K562 (cell line): ENCODE measurements around the gene CRB2. TPM values are rescaled to one million over a fixed set of nuclear protein-coding genes. Genes with fewer than 3 reads are reported as not detected.
A peak's percentile ranks its signal among the peaks of the same experiment; 100 is the strongest.

Source experiments
- CBFB ChIP-seq: sonication (generic); formaldehyde crosslinking; IDR thresholded peaks from 2 replicates; pipeline ENCODE4 v1.4.0; 2020; ENCODE audit warnings: mild to moderate bottlenecking, missing genetic modification reagents
- GTF2A2 ChIP-seq: IDR thresholded peaks from 2 replicates; pipeline ENCODE4 v1.6.1; 2016; ENCODE audit warnings: mild to moderate bottlenecking, missing genetic modification characterization, missing compliant biosample characterization
- HEY1 ChIP-seq: fragments of 250-450 bp; sonication (Bioruptor Pico); IDR thresholded peaks from 2 replicates; pipeline ENCODE4 v1.5.0; 2020; ENCODE audit warnings: mild to moderate bottlenecking, moderate library complexity, borderline replicate concordance
- MEF2A ChIP-seq: IDR thresholded peaks from 2 replicates; pipeline ENCODE4 v1.6.1; 2011; ENCODE audit warnings: low read depth, mild to moderate bottlenecking, low read length, moderate library complexity; ENCODE audit not compliant: control insufficient read depth
- NFIC ChIP-seq: fragments of 450-650 bp; IDR thresholded peaks from 2 replicates; pipeline ENCODE4 v1.6.1; 2017; ENCODE audit warnings: mild to moderate bottlenecking, inconsistent platforms
- RHOXF2B ChIP-seq: fragments of 250-450 bp; sonication (Bioruptor Pico); conservative IDR thresholded peaks from 2 replicates; pipeline ENCODE4 v1.5.1; 2021
- SMAD2 ChIP-seq: fragments of 150-350 bp; IDR thresholded peaks from 2 replicates; pipeline ENCODE4 v1.6.1; 2014; ENCODE audit warnings: low read depth, mild to moderate bottlenecking, low read length
- polyA plus RNA-seq, 8 experiments: library from polyadenylated mRNA; depleted of rRNA in 4 of 8; stranded (reverse) in 5 of 8; unstranded in 3 of 8; fragments of >200 nt; fragmentation: Nextera tagmentation in 2 of 8; fragmentation: Illumina TruSeq in 1 of 8; extraction: Ambion mirVana in 2 of 8; extraction: Trizol in 1 of 8; gene quantifications; 2 replicates each; pipeline versions ENCODE4 v1.2.1 to v1.2.3, GENCODE V29; 2011 to 2014; ENCODE audit warnings: inconsistent platforms in 1 of 8, missing spikeins in 1 of 8
- total RNA-seq, 7 experiments: library from RNA; depleted of rRNA in 6 of 7; stranded (reverse); fragments of >200 nt in 6 of 7; fragmentation: Illumina TruSeq in 2 of 7; extraction: Trizol in 2 of 7; gene quantifications; 2 replicates each; pipeline versions ENCODE4 v1.2.1 to v1.2.3, GENCODE V29; 2011 to 2021; ENCODE audit warnings: low replicate concordance in 1 of 7
- TF ChIP-seq, protein P1 (sequence below): fragments of 250-450 bp; sonication (Bioruptor Pico); IDR thresholded peaks from 2 replicates; pipeline ENCODE4 v1.4.0; 2020; ENCODE audit warnings: mild to moderate bottlenecking
- TF ChIP-seq, protein P2 (sequence below): sonication (generic); formaldehyde crosslinking; IDR thresholded peaks from 2 replicates; pipeline ENCODE4 v1.9.0; 2022; ENCODE audit warnings: mild to moderate bottlenecking, missing genetic modification reagents
- TF ChIP-seq, protein P3 (sequence below): IDR thresholded peaks from 3 replicates; pipeline ENCODE4 v1.6.1; 2011; ENCODE audit warnings: borderline replicate concordance, mild to moderate bottlenecking, moderate library complexity; ENCODE audit not compliant: insufficient read length; ENCODE audit errors: extremely low read depth
- TF ChIP-seq, protein P4 (sequence below): fragments of 450-650 bp; IDR thresholded peaks from 2 replicates; pipeline ENCODE4 v1.6.1; 2016; ENCODE audit warnings: mild to moderate bottlenecking, moderate library complexity

The CRB2 gene
- total and polyA plus RNA-seq, 9 of the 15 experiments (the other 6 are each of a cell fraction or from before 2014, with no cell fraction given), result 0.13 to 1.2 (median 0.25) TPM; not detected in 2

- TF ChIP-seq MEF2A (no peak), GTF2A2 (tag) (no peak), CBFB (CRISPR knock-in tag) (no peak), SMAD2 (no peak), HEY1 (CRISPR knock-in tag) (no peak), NFIC (no peak), RHOXF2B (CRISPR knock-in tag) (no peak)
- TF ChIP-seq, protein P1, sequence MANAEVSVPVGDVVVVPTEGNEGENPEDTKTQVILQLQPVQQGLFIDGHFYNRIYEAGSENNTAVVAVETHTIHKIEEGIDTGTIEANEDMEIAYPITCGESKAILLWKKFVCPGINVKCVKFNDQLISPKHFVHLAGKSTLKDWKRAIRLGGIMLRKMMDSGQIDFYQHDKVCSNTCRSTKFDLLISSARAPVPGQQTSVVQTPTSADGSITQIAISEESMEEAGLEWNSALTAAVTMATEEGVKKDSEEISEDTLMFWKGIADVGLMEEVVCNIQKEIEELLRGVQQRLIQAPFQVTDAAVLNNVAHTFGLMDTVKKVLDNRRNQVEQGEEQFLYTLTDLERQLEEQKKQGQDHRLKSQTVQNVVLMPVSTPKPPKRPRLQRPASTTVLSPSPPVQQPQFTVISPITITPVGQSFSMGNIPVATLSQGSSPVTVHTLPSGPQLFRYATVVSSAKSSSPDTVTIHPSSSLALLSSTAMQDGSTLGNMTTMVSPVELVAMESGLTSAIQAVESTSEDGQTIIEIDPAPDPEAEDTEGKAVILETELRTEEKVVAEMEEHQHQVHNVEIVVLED, result no peak
- TF ChIP-seq, protein P2, sequence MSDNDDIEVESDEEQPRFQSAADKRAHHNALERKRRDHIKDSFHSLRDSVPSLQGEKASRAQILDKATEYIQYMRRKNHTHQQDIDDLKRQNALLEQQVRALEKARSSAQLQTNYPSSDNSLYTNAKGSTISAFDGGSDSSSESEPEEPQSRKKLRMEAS, result peak; percentile 72
- TF ChIP-seq, protein P3, sequence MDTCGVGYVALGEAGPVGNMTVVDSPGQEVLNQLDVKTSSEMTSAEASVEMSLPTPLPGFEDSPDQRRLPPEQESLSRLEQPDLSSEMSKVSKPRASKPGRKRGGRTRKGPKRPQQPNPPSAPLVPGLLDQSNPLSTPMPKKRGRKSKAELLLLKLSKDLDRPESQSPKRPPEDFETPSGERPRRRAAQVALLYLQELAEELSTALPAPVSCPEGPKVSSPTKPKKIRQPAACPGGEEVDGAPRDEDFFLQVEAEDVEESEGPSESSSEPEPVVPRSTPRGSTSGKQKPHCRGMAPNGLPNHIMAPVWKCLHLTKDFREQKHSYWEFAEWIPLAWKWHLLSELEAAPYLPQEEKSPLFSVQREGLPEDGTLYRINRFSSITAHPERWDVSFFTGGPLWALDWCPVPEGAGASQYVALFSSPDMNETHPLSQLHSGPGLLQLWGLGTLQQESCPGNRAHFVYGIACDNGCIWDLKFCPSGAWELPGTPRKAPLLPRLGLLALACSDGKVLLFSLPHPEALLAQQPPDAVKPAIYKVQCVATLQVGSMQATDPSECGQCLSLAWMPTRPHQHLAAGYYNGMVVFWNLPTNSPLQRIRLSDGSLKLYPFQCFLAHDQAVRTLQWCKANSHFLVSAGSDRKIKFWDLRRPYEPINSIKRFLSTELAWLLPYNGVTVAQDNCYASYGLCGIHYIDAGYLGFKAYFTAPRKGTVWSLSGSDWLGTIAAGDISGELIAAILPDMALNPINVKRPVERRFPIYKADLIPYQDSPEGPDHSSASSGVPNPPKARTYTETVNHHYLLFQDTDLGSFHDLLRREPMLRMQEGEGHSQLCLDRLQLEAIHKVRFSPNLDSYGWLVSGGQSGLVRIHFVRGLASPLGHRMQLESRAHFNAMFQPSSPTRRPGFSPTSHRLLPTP, result no peak
- TF ChIP-seq, protein P4, sequence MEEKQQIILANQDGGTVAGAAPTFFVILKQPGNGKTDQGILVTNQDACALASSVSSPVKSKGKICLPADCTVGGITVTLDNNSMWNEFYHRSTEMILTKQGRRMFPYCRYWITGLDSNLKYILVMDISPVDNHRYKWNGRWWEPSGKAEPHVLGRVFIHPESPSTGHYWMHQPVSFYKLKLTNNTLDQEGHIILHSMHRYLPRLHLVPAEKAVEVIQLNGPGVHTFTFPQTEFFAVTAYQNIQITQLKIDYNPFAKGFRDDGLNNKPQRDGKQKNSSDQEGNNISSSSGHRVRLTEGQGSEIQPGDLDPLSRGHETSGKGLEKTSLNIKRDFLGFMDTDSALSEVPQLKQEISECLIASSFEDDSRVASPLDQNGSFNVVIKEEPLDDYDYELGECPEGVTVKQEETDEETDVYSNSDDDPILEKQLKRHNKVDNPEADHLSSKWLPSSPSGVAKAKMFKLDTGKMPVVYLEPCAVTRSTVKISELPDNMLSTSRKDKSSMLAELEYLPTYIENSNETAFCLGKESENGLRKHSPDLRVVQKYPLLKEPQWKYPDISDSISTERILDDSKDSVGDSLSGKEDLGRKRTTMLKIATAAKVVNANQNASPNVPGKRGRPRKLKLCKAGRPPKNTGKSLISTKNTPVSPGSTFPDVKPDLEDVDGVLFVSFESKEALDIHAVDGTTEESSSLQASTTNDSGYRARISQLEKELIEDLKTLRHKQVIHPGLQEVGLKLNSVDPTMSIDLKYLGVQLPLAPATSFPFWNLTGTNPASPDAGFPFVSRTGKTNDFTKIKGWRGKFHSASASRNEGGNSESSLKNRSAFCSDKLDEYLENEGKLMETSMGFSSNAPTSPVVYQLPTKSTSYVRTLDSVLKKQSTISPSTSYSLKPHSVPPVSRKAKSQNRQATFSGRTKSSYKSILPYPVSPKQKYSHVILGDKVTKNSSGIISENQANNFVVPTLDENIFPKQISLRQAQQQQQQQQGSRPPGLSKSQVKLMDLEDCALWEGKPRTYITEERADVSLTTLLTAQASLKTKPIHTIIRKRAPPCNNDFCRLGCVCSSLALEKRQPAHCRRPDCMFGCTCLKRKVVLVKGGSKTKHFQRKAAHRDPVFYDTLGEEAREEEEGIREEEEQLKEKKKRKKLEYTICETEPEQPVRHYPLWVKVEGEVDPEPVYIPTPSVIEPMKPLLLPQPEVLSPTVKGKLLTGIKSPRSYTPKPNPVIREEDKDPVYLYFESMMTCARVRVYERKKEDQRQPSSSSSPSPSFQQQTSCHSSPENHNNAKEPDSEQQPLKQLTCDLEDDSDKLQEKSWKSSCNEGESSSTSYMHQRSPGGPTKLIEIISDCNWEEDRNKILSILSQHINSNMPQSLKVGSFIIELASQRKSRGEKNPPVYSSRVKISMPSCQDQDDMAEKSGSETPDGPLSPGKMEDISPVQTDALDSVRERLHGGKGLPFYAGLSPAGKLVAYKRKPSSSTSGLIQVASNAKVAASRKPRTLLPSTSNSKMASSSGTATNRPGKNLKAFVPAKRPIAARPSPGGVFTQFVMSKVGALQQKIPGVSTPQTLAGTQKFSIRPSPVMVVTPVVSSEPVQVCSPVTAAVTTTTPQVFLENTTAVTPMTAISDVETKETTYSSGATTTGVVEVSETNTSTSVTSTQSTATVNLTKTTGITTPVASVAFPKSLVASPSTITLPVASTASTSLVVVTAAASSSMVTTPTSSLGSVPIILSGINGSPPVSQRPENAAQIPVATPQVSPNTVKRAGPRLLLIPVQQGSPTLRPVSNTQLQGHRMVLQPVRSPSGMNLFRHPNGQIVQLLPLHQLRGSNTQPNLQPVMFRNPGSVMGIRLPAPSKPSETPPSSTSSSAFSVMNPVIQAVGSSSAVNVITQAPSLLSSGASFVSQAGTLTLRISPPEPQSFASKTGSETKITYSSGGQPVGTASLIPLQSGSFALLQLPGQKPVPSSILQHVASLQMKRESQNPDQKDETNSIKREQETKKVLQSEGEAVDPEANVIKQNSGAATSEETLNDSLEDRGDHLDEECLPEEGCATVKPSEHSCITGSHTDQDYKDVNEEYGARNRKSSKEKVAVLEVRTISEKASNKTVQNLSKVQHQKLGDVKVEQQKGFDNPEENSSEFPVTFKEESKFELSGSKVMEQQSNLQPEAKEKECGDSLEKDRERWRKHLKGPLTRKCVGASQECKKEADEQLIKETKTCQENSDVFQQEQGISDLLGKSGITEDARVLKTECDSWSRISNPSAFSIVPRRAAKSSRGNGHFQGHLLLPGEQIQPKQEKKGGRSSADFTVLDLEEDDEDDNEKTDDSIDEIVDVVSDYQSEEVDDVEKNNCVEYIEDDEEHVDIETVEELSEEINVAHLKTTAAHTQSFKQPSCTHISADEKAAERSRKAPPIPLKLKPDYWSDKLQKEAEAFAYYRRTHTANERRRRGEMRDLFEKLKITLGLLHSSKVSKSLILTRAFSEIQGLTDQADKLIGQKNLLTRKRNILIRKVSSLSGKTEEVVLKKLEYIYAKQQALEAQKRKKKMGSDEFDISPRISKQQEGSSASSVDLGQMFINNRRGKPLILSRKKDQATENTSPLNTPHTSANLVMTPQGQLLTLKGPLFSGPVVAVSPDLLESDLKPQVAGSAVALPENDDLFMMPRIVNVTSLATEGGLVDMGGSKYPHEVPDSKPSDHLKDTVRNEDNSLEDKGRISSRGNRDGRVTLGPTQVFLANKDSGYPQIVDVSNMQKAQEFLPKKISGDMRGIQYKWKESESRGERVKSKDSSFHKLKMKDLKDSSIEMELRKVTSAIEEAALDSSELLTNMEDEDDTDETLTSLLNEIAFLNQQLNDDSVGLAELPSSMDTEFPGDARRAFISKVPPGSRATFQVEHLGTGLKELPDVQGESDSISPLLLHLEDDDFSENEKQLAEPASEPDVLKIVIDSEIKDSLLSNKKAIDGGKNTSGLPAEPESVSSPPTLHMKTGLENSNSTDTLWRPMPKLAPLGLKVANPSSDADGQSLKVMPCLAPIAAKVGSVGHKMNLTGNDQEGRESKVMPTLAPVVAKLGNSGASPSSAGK, result no peak; the same call in 1 of the 2 replicates
Measured at GRCh38 chr9:123316053-123316718, 39.8 kb upstream of the CRB2 start (continued).
